Neural cell (in vitro differentiated cells): ENCODE measurements around the gene LIME1. TPM values are rescaled to one million over a fixed set of nuclear protein-coding genes. Genes with fewer than 3 reads are reported as not detected.

Source experiments
- H2AFZ ChIP-seq: fragments of 200-600, 300-800 bp; sonication (generic), shearing (Covaris generic); 2 replicates; pipeline ENCODE4 v1.6.0; 2014; ENCODE audit warnings: low read depth, mild to moderate bottlenecking, antibody characterized with exemption, low read length, moderate library complexity
- H3F3A ChIP-seq: fragments of 200-600 bp; shearing (Covaris generic); 2 replicates; pipeline ENCODE4 v1.6.1; 2016; ENCODE audit warnings: mild to moderate bottlenecking, moderate library complexity, mixed read lengths, antibody characterized with exemption, low read length; ENCODE audit not compliant: insufficient read depth, poor library complexity, severe bottlenecking
- H3K27ac ChIP-seq: fragments of 200-600, 300-800 bp; sonication (generic), shearing (Covaris generic); 2 replicates; pipeline ENCODE4 v1.5.1; 2014; ENCODE audit warnings: mild to moderate bottlenecking, low read length, moderate library complexity
- H3K27me3 ChIP-seq: fragments of 300-800, 200-600 bp; sonication (generic), shearing (Covaris generic); 2 replicates; pipeline ENCODE4 v1.6.0; 2014; ENCODE audit warnings: mild to moderate bottlenecking, low read depth, low read length, moderate library complexity; ENCODE audit not compliant: insufficient read depth
- H3K36me3 ChIP-seq: fragments of 300-800, 200-600 bp; sonication (generic), shearing (Covaris generic); 2 replicates; pipeline ENCODE4 v1.5.1; 2014; ENCODE audit warnings: mild to moderate bottlenecking, antibody characterized with exemption, low read length, moderate library complexity; ENCODE audit not compliant: insufficient read depth
- H3K4me2 ChIP-seq: fragments of 300-800, 200-600 bp; sonication (generic), shearing (Covaris generic); 2 replicates; pipeline ENCODE4 v1.6.0; 2014; ENCODE audit warnings: mild to moderate bottlenecking, low read length
- H3K4me3 ChIP-seq: fragments of 300-800, 200-600 bp; sonication (generic), shearing (Covaris generic); 2 replicates; pipeline ENCODE4 v1.5.1; 2014; ENCODE audit warnings: mild to moderate bottlenecking, low read length, moderate library complexity
- H3K79me2 ChIP-seq: fragments of 200-600 bp; shearing (Covaris generic); replicated peaks from 2 replicates; pipeline ENCODE4 v1.6.0; 2014; ENCODE audit warnings: mild to moderate bottlenecking, low read length, moderate library complexity; ENCODE audit not compliant: insufficient read depth
- H3K9ac ChIP-seq: fragments of 300-800, 200-600 bp; sonication (generic), shearing (Covaris generic); 2 replicates; pipeline ENCODE4 v1.6.1; 2016; ENCODE audit warnings: mild to moderate bottlenecking, low read length, mixed read lengths
- H3K9me2 ChIP-seq: fragments of 200-600 bp; shearing (Covaris generic); 2 replicates; pipeline ENCODE4 v1.6.1; 2016; ENCODE audit warnings: mild to moderate bottlenecking, low read length, mixed read lengths; ENCODE audit not compliant: insufficient read depth
- H3K9me3 ChIP-seq: fragments of 200-600, 300-800 bp; sonication (generic), shearing (Covaris generic); 2 replicates; pipeline ENCODE4 v1.6.1; 2016; ENCODE audit warnings: mild to moderate bottlenecking, mixed run types, low read length, moderate library complexity, mixed read lengths
- H4K20me1 ChIP-seq: fragments of 200-600 bp; shearing (Covaris generic); 2 replicates; pipeline ENCODE4 v1.6.1; 2016; ENCODE audit warnings: mild to moderate bottlenecking, mixed run types; ENCODE audit not compliant: insufficient read depth
- EP300 ChIP-seq: fragments of 450-650 bp; conservative IDR thresholded peaks from 2 replicates; pipeline ENCODE4 v1.6.1; 2014; ENCODE audit warnings: antibody characterized with exemption, mild to moderate bottlenecking, moderate library complexity; ENCODE audit not compliant: poor library complexity, severe bottlenecking
- EZH2 ChIP-seq: fragments of 200-600, 300-800 bp; shearing (Covaris generic), sonication (generic); IDR thresholded peaks from 2 replicates; pipeline ENCODE4 v1.6.1; 2014; ENCODE audit warnings: antibody characterized with exemption, low read length, borderline replicate concordance, mild to moderate bottlenecking; ENCODE audit not compliant: insufficient read depth, poor library complexity, severe bottlenecking
- MXI1 ChIP-seq: fragments of 450-650 bp; conservative IDR thresholded peaks from 2 replicates; pipeline ENCODE4 v1.6.1; 2014; ENCODE audit warnings: antibody characterized with exemption, mild to moderate bottlenecking; ENCODE audit not compliant: poor library complexity, severe bottlenecking
- POLR2AphosphoS5 ChIP-seq: IDR thresholded peaks from 2 replicates; pipeline ENCODE4 v1.6.1; 2012
- RAD21 ChIP-seq: fragments of 450-650 bp; conservative IDR thresholded peaks from 2 replicates; pipeline ENCODE4 v1.6.1; 2014; ENCODE audit warnings: antibody characterized with exemption, mild to moderate bottlenecking, moderate library complexity
- SMC3 ChIP-seq: fragments of 450-650 bp; conservative IDR thresholded peaks from 2 replicates; pipeline ENCODE4 v1.6.1; 2014; ENCODE audit warnings: antibody characterized with exemption, mild to moderate bottlenecking, moderate library complexity; ENCODE audit not compliant: poor library complexity
- TAF1 ChIP-seq: IDR thresholded peaks from 2 replicates; pipeline ENCODE4 v1.6.1; 2012; ENCODE audit warnings: low read depth
- polyA plus RNA-seq: library from polyadenylated mRNA; depleted of rRNA; stranded (reverse); fragments of >200 nt; gene quantifications from 2 replicates; pipeline ENCODE4 v1.2.3, GENCODE V29; 2014
- TF ChIP-seq, protein P1 (sequence below): fragments of 450-650 bp; IDR thresholded peaks from 2 replicates; pipeline ENCODE4 v1.5.1; 2014; ENCODE audit warnings: antibody characterized with exemption, mild to moderate bottlenecking, moderate library complexity; ENCODE audit not compliant: poor library complexity, severe bottlenecking
- TF ChIP-seq, protein P2 (sequence below): IDR thresholded peaks from 2 replicates; pipeline ENCODE4 v1.6.1; 2012; ENCODE audit warnings: borderline replicate concordance

The LIME1 gene
- polyA plus RNA-seq, 1 donor from 2014 or later, result 65.2 TPM

DNA sequence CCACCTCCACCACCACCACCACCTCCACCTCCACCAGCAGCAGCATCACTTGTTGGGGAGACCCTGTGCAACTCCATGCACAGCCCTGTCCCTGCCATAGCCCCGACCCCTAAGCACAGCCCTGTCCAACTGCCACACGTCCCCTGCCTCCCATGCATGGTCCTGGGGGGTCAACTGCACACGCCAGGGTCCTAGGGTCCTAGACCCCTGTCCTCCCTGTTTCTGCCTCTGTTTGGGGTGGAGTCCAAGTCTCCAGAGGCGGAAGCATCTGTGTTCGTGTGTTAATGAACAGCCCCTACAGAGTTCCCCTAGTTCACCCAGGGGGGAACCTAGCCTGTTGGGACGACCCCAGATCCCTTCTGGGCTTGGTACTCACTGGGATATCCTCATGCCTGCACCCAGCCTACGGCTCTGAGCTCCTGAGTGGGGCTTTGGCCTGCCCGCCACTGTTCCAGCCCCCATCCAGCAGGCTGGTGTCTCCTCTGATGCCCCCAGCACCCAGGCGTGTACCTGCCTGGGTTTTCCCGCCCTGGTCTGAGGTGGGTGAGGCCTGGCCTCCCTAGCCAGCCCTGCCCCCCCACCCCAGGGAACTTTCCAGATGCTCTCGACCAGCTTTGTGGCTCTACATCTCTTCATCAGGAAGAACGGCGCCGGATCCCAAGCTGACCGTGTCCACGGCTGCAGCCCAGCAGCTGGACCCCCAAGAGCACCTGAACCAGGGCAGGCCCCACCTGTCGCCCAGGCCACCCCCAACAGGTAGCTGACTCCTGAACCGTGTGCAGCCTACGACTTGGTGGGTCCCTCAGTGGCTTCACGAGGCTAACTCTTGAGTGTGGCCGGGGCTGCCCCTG, 42.5 kb upstream of the LIME1 start (continued):
- TF ChIP-seq MXI1 (no peak), POLR2AphosphoS5 (no peak)

DNA sequence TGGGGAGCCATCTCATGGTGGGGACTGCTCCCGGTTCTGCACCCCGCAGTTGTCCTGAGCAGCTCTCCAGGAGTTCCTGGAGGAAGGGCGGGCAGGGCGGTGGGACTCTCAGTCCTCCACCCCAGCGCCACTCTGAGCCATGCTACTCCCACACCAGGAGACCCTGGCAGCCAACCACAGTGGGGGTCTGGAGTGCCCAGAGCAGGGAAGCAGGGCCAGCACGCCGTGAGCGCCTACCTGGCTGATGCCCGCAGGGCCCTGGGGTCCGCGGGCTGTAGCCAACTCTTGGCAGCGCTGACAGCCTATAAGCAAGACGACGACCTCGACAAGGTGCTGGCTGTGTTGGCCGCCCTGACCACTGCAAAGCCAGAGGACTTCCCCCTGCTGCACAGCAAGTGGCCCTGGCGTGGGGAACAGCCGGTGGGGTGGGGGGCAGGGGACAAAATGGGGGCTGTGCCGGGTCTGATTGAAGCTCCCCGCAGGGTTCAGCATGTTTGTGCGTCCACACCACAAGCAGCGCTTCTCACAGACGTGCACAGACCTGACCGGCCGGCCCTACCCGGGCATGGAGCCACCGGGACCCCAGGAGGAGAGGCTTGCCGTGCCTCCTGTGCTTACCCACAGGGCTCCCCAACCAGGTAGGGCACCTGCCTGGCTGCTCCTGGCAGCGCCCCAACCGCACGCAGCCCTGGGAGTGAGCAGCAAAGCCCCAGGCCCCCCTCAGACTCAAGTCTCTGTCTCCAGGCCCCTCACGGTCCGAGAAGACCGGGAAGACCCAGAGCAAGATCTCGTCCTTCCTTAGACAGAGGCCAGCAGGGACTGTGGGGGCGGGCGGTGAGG, 41.7 kb upstream of the LIME1 start:
- Histone ChIP-seq H3K9ac (no peak overlapping the region), H3K27ac (no peak overlapping the region), H3K4me3 (no peak overlapping the region), H3K36me3 (no peaks in the 10 kb centered on the region), H4K20me1 (no peaks in the 10 kb centered on the region), H3K9me3 (no peaks in the 10 kb centered on the region), H3K4me2 (no peak overlapping the region), H3K79me2 (no peaks in the 10 kb centered on the region), H2AFZ (no peak overlapping the region), H3K9me2 (no peaks in the 10 kb centered on the region), H3K27me3 (no peaks in the 10 kb centered on the region), H3F3A (no peaks in the 10 kb centered on the region)
- TF ChIP-seq POLR2AphosphoS5, result no peak

DNA sequence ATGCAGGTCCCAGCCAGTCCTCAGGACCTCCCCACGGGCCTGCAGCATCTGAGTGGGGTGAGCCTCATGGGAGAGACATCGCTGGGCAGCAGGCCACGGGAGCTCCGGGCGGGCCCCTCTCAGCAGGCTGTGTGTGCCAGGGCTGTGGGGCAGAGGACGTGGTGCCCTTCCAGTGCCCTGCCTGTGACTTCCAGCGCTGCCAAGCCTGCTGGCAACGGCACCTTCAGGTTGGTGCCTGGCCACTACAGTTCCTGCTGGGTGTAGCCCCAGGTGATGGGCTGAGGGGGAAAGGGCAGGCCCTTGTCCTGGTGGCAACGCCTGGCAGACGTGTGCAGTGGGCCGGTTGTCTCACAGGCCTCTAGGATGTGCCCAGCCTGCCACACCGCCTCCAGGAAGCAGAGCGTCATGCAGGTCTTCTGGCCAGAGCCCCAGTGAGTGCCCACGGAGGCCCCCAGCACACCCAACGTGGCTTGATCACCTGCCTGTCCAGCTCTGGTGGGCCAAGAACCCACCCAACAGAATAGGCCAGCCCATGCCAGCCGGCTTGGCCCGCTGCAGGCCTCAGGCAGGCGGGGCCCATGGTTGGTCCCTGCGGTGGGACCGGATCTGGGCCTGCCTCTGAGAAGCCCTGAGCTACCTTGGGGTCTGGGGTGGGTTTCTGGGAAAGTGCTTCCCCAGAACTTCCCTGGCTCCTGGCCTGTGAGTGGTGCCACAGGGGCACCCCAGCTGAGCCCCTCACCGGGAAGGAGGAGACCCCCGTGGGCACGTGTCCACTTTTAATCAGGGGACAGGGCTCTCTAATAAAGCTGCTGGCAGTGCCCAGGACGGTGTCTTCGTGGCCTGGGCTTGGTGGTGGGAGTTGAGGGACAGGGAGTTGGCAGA, 40.8 kb upstream of the LIME1 start:
- no peak overlapping the region for H3K4me3 ChIP-seq
- no peak for TF ChIP-seq TAF1
- no peak for TF ChIP-seq RAD21
- no peak for TF ChIP-seq EP300
- TF ChIP-seq, protein P1, sequence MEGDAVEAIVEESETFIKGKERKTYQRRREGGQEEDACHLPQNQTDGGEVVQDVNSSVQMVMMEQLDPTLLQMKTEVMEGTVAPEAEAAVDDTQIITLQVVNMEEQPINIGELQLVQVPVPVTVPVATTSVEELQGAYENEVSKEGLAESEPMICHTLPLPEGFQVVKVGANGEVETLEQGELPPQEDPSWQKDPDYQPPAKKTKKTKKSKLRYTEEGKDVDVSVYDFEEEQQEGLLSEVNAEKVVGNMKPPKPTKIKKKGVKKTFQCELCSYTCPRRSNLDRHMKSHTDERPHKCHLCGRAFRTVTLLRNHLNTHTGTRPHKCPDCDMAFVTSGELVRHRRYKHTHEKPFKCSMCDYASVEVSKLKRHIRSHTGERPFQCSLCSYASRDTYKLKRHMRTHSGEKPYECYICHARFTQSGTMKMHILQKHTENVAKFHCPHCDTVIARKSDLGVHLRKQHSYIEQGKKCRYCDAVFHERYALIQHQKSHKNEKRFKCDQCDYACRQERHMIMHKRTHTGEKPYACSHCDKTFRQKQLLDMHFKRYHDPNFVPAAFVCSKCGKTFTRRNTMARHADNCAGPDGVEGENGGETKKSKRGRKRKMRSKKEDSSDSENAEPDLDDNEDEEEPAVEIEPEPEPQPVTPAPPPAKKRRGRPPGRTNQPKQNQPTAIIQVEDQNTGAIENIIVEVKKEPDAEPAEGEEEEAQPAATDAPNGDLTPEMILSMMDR, result no peak
- no peak for TF ChIP-seq MXI1
- TF ChIP-seq EZH2, result no peak
- TF ChIP-seq, protein P2, sequence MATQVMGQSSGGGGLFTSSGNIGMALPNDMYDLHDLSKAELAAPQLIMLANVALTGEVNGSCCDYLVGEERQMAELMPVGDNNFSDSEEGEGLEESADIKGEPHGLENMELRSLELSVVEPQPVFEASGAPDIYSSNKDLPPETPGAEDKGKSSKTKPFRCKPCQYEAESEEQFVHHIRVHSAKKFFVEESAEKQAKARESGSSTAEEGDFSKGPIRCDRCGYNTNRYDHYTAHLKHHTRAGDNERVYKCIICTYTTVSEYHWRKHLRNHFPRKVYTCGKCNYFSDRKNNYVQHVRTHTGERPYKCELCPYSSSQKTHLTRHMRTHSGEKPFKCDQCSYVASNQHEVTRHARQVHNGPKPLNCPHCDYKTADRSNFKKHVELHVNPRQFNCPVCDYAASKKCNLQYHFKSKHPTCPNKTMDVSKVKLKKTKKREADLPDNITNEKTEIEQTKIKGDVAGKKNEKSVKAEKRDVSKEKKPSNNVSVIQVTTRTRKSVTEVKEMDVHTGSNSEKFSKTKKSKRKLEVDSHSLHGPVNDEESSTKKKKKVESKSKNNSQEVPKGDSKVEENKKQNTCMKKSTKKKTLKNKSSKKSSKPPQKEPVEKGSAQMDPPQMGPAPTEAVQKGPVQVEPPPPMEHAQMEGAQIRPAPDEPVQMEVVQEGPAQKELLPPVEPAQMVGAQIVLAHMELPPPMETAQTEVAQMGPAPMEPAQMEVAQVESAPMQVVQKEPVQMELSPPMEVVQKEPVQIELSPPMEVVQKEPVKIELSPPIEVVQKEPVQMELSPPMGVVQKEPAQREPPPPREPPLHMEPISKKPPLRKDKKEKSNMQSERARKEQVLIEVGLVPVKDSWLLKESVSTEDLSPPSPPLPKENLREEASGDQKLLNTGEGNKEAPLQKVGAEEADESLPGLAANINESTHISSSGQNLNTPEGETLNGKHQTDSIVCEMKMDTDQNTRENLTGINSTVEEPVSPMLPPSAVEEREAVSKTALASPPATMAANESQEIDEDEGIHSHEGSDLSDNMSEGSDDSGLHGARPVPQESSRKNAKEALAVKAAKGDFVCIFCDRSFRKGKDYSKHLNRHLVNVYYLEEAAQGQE, result no peak
- no peak for TF ChIP-seq SMC3
- no peak for TF ChIP-seq POLR2AphosphoS5

More for the DNA sequence above, 40.8 kb upstream of the LIME1 start:
- Histone ChIP-seq H3F3A (no peaks in the 10 kb centered on the region), H3K27me3 (no peaks in the 10 kb centered on the region), H3K36me3 (no peaks in the 10 kb centered on the region), H3K9ac (no peak overlapping the region), H3K9me3 (no peaks in the 10 kb centered on the region), H3K9me2 (no peaks in the 10 kb centered on the region), H3K4me2 (no peak overlapping the region), H3K79me2 (no peaks in the 10 kb centered on the region), H3K27ac (no peak overlapping the region), H4K20me1 (no peaks in the 10 kb centered on the region), H2AFZ (no peak overlapping the region)
